Osteocyte (in vitro differentiated cells): Measurements from ENCODE around the gene CCT2. TPM values are rescaled to one million over a fixed set of nuclear protein-coding genes. Genes with fewer than 3 reads are reported as not detected.

Source experiments
- DNase-seq: peaks from one replicate; pipeline ENCODE4 v3.0.0; 2021; ENCODE audit warnings: mixed read lengths; ENCODE audit not compliant: unreplicated experiment; ENCODE audit errors: extremely low spot score
- H3K27ac Mint-ChIP-seq: one replicate; pipeline ENCODE4 v1.8.0; 2021; ENCODE audit warnings: mild to moderate bottlenecking, mixed read lengths; ENCODE audit not compliant: unreplicated experiment
- H3K27me3 Mint-ChIP-seq: one replicate; pipeline ENCODE4 v1.8.0; 2021; ENCODE audit warnings: mixed read lengths; ENCODE audit not compliant: unreplicated experiment
- H3K36me3 Mint-ChIP-seq: one replicate; pipeline ENCODE4 v1.8.0; 2021; ENCODE audit warnings: mixed read lengths; ENCODE audit not compliant: unreplicated experiment
- H3K4me1 Mint-ChIP-seq: one replicate; pipeline ENCODE4 v1.8.0; 2021; ENCODE audit warnings: mixed read lengths; ENCODE audit not compliant: unreplicated experiment
- H3K4me3 Mint-ChIP-seq: one replicate; pipeline ENCODE4 v1.8.0; 2021; ENCODE audit warnings: mild to moderate bottlenecking, moderate library complexity, mixed read lengths; ENCODE audit not compliant: unreplicated experiment
- H3K9me3 Mint-ChIP-seq: one replicate; pipeline ENCODE4 v1.8.0; 2021; ENCODE audit warnings: mixed read lengths; ENCODE audit not compliant: unreplicated experiment
- microRNA-seq: library from miRNA; unstranded; fragments of <30 nt; microRNA quantifications from one replicate; pipeline ENCODE4 v1.1.0, GENCODE V29; 2020; ENCODE audit not compliant: unreplicated experiment
- total RNA-seq: library from RNA; stranded (reverse); gene quantifications from 2 replicates; pipeline ENCODE4 v1.2.1, GENCODE V29; 2021
- TF ChIP-seq, protein P1 (sequence below): fragments of 200-600 bp; sonication (generic); IDR thresholded peaks from 2 replicates; pipeline ENCODE4 v1.5.0; 2021; ENCODE audit warnings: antibody characterized with exemption, mild to moderate bottlenecking, moderate library complexity

Gene CCT2
- total RNA-seq, 1 donor from 2014 or later, result 162 TPM

DNA sequence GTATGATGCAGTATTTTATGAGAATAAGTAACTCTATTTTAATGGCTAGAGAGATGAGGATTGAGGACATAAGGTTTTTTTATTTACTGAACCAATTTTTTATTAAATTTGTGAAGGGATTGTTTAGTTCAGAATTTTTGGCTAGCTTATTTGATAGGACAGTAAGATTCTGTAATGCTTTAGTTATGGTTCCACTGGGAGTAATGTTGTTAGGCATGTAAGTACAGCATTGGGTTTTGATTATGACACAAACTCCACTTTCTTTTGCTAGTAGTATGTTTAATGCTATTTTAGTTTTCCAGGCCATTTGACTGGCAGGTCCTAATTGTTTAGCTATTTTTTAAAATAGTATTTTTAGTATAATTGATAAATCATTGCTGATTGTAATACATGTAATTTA lies 59.3 kb downstream of the CCT2 start:
- no peaks in the 10 kb centered on the region for H3K36me3 Mint-ChIP-seq

DNA sequence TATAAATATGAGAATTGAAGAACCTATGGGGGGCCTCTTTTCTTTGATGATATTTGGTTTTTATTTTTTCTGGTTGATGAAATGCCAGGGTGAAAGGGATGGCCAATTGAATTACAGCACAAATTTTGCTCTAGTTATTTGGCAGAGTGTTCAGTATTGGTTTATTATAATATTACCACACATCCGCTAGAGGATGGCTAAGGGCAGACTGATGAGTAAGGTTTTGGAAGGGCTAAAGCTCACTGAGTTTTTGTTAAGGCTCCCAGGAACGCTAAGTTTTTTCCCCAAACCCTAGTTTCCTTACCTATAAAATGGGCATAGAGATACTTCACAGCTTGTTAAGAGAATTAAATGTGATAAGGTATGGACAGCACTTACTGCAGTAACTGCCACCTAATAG lies 59.8 kb downstream of the CCT2 start:
- Mint-ChIP-seq H3K4me1 (no peaks in the 10 kb centered on the region), H3K4me3 (no peak overlapping the region), H3K9me3 (no peaks in the 10 kb centered on the region), H3K27me3 (no peaks in the 10 kb centered on the region), H3K36me3 (no peaks in the 10 kb centered on the region), H3K27ac (no peak overlapping the region)
- TF ChIP-seq, protein P1, sequence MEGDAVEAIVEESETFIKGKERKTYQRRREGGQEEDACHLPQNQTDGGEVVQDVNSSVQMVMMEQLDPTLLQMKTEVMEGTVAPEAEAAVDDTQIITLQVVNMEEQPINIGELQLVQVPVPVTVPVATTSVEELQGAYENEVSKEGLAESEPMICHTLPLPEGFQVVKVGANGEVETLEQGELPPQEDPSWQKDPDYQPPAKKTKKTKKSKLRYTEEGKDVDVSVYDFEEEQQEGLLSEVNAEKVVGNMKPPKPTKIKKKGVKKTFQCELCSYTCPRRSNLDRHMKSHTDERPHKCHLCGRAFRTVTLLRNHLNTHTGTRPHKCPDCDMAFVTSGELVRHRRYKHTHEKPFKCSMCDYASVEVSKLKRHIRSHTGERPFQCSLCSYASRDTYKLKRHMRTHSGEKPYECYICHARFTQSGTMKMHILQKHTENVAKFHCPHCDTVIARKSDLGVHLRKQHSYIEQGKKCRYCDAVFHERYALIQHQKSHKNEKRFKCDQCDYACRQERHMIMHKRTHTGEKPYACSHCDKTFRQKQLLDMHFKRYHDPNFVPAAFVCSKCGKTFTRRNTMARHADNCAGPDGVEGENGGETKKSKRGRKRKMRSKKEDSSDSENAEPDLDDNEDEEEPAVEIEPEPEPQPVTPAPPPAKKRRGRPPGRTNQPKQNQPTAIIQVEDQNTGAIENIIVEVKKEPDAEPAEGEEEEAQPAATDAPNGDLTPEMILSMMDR, result no peak
- no peak for DNase-seq

More for the DNA sequence above, 59.3 kb downstream of the CCT2 start:
- DNase-seq, result no peak
- H3K4me3 Mint-ChIP-seq, result no peak overlapping the region
- H3K9me3 Mint-ChIP-seq, result no peaks in the 10 kb centered on the region
- H3K27ac Mint-ChIP-seq, result no peak overlapping the region
- no peaks in the 10 kb centered on the region for H3K27me3 Mint-ChIP-seq
- TF ChIP-seq, protein P1, result no peak
- H3K4me1 Mint-ChIP-seq, result peaks cover under 1% of the 10 kb centered on the region

DNA sequence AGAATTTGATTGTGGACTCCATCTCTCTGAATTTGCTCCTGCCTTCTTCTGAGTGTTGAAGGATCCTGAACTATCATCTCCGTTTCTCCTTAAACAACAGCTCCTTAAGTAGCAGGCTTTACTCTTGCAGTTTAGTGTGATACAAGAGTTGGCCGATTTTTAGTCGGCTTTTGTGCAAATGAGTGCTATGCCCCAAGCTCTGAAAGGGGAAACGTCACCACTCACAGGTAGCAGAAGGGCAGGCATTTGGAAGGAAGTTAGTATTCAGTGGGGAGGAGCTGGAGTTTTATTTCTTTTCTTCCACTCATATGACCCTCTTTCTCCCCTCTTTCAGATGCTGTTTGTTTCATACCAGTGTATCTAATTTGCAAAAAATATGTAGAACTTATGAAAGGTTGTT lies 61.9 kb downstream of the CCT2 start:
- DNase-seq, result no peak
- no peaks in the 10 kb centered on the region for H3K36me3 Mint-ChIP-seq
- no peaks in the 10 kb centered on the region for H3K9me3 Mint-ChIP-seq
- no peak overlapping the region for H3K4me3 Mint-ChIP-seq
- H3K27me3 Mint-ChIP-seq, result no peaks in the 10 kb centered on the region
- no peak overlapping the region for H3K27ac Mint-ChIP-seq
- no peaks in the 10 kb centered on the region for H3K4me1 Mint-ChIP-seq
- TF ChIP-seq, protein P1, result no peak

DNA sequence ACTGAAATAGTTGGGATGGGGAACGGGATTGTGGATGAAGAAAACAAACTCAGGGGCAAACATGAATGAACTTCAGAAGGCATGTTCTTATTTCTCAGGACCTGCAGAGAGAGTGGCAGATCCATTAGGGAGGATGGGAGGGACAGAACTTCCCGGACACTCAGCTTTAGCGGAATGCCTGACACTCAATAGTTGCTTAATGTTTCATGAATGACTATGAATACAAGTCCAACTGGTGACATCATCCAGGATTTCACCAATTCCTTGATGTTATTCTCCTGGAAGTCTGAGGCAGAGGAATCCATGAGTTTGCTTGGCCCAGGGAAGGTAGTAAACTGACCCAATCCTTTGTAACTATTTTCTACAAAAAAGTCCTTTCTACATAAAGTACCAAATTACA lies 63.2 kb downstream of the CCT2 start:
- TF ChIP-seq, protein P1, result no peak
- Mint-ChIP-seq H3K36me3 (no peaks in the 10 kb centered on the region), H3K4me3 (no peak overlapping the region), H3K4me1 (no peaks in the 10 kb centered on the region), H3K9me3 (no peaks in the 10 kb centered on the region), H3K27me3 (no peaks in the 10 kb centered on the region), H3K27ac (no peak overlapping the region)
- no peak for DNase-seq

DNA sequence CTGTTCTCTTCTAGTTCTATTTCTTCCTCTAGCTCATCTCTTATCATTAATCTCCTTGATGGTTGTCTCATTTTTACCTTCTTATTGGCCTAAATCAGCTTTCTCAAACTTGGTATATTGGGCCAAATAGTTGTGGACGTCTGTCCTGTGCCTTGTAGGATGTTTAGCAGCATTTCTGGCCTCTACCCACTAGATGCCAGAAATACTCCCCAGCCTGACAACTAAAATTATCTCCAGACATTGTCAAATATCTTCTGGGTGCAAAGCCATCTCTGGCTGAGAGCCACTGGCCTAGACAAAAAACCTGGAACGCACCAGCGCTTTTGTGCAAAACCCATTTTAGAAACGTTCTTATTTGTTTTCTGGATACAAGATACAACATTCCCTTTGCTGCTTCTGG lies 64.3 kb downstream of the CCT2 start:
- Mint-ChIP-seq H3K27ac (no peak overlapping the region), H3K4me1 (peaks cover 3% of the 10 kb centered on the region), H3K4me3 (no peak overlapping the region), H3K27me3 (no peaks in the 10 kb centered on the region), H3K9me3 (no peaks in the 10 kb centered on the region), H3K36me3 (no peaks in the 10 kb centered on the region)
- no peak for DNase-seq
- TF ChIP-seq, protein P1, result peak; percentile 36

Small RNA genes lying within 50 kb of the gene (microRNA-seq; reads per million reads assigned to microRNA genes)
- gene MIR3913-1 (not detected), gene MIR3913-2 (not detected)

Other genes starting within 250 kb of the CCT2 start
- 0.21 TPM in 1 of 2 replicates, not detected in the other for gene LYZ, start 237.1 kb upstream of the CCT2 start, total RNA-seq
- gene YEATS4, start 225.7 kb upstream of the CCT2 start, total RNA-seq, result 15.9 and 17.6 TPM in 2 replicates
- 45.5 and 48.0 TPM in 2 replicates for gene FRS2, start 115.1 kb upstream of the CCT2 start, total RNA-seq
- not detected in 2 replicates for gene LRRC10, start 25.4 kb downstream of the CCT2 start, total RNA-seq
- gene BEST3, start 113.8 kb downstream of the CCT2 start, total RNA-seq, result 0.11 and 0.55 TPM in 2 replicates
- gene RAB3IP, start 153.4 kb downstream of the CCT2 start, total RNA-seq, result 16.5 and 16.9 TPM in 2 replicates
- gene MYRFL, start 239.8 kb downstream of the CCT2 start, total RNA-seq, result 0.13 TPM in 1 of 2 replicates, not detected in the other